HL-60/S4 treated with retinoic acid at 250 ng/mL for 4 days and 3 days (cell line): Measurements from ENCODE around the gene PHF10.
"Not testable (repeated sequence)": the region's sequence is repeated elsewhere in the genome, so short reads cannot be mapped to it uniquely, and the experiment has no call there.

ENCODE experiments used
- in situ Hi-C: fragments of 300-500 bp; cut with MboI; formaldehyde crosslinking; loops from 2 replicates; pipeline ENCODE4 v1.7.0; 2022; ENCODE audit warnings: low sequenced_read_pairs

PHF10 gene

DNA sequence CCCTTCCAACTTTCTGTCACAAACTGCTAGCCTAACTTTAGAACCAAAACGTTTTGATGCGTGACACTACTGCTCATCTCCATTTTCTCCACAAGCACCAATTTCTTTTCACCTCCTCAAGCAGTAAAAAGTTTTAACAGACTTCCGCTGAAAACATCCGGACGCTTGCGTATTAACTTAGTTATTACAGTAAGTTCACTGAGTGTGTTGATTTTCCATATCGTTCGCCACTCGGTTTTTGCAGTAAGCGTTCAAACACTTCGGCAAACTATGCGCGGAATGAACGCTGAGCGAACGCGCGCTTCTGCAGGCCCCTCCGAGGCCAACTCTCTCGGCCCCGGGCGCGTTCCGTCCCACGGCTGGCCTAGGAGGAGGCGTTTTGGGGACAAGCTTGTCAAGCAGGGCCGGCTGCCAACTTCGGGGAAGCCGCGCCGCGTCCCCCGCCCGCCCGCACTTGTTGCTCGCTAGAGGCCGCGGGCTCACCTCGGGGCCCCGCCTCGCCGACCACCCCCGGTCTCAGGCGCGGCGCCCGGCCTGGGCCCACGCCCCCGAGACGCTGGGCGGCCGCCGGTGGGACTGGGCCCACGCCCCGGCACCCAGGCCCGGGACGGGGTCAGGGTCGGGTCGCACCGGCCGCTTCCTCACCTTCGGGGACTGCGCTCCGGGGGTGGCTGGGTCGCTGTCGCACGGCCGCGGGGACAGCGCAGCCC is 945 bp downstream of the PHF10 start:
- in situ Hi-C loops = no loop called here

- in situ Hi-C loops = no loop called here
These were observed 1.7 kb downstream of the PHF10 start for GRCh38 chr6:169722362-169723199.

GRCh38 chr6:169720207-169720855 is 4.0 kb downstream of the PHF10 start:
- in situ Hi-C loops = no loop called here

DNA sequence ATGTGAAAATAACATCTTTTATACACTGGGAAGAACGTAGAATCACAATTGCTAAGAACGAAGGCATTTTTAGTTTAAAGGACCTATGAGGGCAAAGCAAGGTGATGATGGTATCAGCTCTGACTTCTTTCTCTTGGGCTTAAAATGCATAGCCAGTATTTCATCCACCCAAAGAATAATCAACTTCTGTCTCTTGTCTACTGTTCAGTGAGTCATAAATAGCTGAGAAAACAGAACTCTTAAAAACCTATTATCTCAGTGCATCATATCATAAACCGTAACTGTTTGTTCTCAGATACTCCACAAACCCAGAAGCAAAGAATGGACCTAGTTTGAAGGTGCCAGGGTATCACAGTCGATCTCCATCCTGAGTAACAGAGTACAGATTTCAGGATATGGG is 5.2 kb downstream of the PHF10 start:
- in situ Hi-C loops = no loop called here

DNA sequence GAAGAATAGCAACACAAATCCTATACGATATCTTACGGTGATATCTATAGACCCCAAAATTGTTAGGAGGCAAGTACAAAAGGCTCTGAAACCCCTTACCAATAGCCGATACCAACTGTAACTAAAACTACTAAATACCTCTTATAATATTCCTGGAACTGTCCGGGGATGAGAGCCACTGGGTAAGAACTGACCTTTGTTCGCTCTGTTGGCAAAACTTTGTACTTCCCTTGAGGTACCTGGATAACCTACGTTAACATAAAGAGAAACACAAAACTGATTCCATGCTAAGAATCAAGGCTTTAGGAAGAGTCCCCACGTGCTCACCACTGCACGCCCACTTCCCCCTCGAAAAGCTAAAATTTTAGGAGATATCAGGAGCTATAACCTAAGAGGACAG is 9.7 kb downstream of the PHF10 start:
- in situ Hi-C loops = no loop called here

DNA sequence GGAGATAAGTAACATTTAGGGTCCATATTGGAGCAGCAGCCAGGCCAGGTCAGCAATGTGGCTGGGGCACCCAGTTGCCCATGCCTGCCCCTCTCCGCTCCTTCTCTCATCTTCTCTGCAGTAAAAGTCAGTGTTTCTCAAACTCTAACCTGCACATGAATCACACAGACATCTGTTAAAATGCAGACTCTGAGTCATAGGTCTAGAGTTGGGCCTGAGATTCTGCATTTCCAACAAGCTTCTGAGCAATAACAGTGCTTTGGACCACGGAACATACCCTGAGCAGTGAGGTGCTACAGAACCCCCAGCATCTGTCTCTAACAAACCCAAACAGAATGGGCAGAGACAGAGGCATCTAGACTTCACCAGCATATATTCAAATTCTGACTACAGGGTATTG is 10.1 kb downstream of the PHF10 start:
- in situ Hi-C loops = no loop called here

- in situ Hi-C loops = no loop called here
These were observed 14.3 kb downstream of the PHF10 start for GRCh38 chr6:169710009-169710408.

- in situ Hi-C loops = no loop called here
These were observed 15.0 kb downstream of the PHF10 start for GRCh38 chr6:169709293-169709692.

DNA sequence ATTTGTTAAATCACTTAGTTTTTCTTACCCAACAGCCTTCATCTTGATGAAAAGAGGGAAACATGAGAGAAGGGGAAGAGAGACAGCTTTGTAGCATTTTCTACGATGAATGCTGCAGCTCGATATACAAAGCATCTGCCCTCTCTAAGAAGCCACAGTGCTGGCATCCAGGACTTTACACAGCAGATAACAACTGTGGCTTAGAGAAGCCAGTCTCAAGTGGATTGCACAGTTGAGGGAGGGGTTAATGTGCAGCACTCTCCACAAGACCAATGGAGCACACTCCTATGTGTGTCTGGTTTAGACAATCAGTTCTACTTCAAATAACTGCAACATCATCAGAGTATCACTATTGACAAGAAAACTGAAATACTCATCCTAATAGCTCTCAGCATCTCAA is 16.5 kb downstream of the PHF10 start:
- in situ Hi-C loops = no loop called here

GRCh38 chr6:169702840-169703246 is 21.5 kb downstream of the PHF10 start:
- in situ Hi-C loops = no loop called here

GRCh38 chr6:169701954-169702839 is 22.1 kb downstream of the PHF10 start, which contains the start of the genes C6orf120 and WDR27:
TSS of gene C6orf120 (plus strand) at chr6:169702126. CDS start at chr6:169702460, 334 bp downstream.
TSS of gene WDR27 (minus strand) at chr6:169702029. CDS start at chr6:169689005, 13,024 bp downstream.
- in situ Hi-C loops = no loop called here

GRCh38 chr6:169701311-169701953 is 22.9 kb downstream of the PHF10 start:
- in situ Hi-C loops = no loop called here

DNA sequence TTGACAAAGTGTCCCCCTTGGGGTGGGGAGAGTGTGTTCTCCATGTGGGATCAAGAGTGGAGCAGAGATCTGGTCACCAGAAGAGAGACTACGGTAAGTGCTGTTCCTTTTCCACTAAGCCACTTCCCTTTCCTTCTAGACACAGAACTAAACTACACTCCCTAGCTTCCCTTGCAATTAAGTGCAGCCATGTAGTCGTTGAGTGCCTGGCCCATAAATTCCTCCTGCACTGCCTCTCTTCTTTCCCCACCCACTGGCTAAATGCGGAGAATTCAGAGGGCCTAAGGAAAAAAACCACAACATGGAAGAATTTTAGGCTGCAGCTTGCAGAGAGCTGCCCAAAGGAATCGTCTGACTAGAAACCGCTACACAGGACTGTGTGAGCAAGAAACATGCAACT is 24.0 kb downstream of the PHF10 start:
- in situ Hi-C loops = no loop called here

GRCh38 chr6:169697115-169697514 is 27.2 kb downstream of the PHF10 start:
- in situ Hi-C loops = not testable (repeated sequence)

DNA sequence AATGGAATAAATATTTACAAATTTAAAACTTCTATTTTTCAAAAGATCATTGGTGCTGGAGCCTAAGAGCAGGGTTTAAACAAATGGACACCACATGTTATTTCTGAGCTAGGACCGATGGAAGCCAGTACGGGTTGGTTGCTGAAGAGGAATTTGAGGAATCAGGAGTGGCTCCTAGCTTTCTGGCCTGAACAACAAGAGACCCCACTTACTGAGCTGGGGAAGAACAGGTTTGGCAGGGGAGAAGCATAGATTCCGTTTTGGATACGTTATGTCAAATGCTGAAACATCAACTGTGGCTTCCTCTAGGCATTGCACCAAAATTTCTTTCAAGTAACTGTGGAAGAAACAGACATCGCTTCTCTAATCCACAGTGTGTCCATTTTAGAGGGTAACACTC is 29.2 kb downstream of the PHF10 start:
- in situ Hi-C loops = no loop called here

GRCh38 chr6:169692516-169692915 is 31.8 kb downstream of the PHF10 start:
- in situ Hi-C loops = no loop called here

DNA sequence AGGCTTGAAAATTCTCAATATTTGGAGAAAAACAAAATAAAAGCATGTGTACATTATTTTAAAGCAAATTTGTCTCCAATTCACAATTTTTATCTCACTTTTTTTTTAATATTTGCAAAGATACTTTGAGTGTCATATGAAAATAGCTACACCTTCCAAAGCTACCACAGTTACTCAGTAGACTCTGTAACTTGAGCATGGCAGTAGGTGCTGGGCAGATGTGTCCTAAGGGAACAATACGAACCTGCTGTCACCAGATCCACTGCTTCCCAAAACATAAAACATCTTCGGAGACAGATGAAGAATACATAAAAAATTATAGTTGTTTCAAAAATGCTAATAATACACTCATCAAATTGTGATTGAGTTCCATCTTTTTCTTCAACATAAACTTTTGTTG is 33.0 kb downstream of the PHF10 start:
- in situ Hi-C loops = no loop called here

GRCh38 chr6:169689287-169689686 is 35.0 kb downstream of the PHF10 start:
- in situ Hi-C loops = no loop called here

- in situ Hi-C loops = no loop called here
These were observed 38.4 kb downstream of the PHF10 start for GRCh38 chr6:169685860-169686259.

DNA sequence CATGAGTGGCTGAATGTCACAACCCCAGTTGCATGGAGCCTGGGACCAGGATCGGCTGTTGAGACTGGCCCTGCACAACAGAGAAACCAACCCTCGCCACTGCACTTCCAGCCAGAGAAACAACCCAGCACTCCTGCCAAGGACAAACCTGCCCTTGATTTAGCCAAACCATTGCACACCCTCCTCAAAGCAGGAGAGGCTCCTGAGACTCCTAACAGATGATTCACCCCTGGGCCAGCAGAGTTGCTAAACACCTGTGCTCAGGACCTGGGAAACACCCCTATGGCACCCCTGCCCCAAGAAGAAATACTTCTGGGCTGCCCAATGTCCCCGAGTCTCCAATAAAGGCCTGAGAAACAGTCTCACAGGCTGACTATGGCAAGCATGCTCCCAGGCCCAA is 40.2 kb downstream of the PHF10 start:
- in situ Hi-C loops = no loop called here
